Osteocyte (in vitro differentiated cells): ENCODE data around the gene COL27A1. TPM values are rescaled to one million over a fixed set of nuclear protein-coding genes. Genes with fewer than 3 reads are reported as not detected.

Experiments used
- DNase-seq: peaks from one replicate; pipeline ENCODE4 v3.0.0; 2021; ENCODE audit warnings: mixed read lengths; ENCODE audit not compliant: unreplicated experiment; ENCODE audit errors: extremely low spot score
- H3K27ac Mint-ChIP-seq: one replicate; pipeline ENCODE4 v1.8.0; 2021; ENCODE audit warnings: mild to moderate bottlenecking, mixed read lengths; ENCODE audit not compliant: unreplicated experiment
- H3K27me3 Mint-ChIP-seq: one replicate; pipeline ENCODE4 v1.8.0; 2021; ENCODE audit warnings: mixed read lengths; ENCODE audit not compliant: unreplicated experiment
- H3K36me3 Mint-ChIP-seq: one replicate; pipeline ENCODE4 v1.8.0; 2021; ENCODE audit warnings: mixed read lengths; ENCODE audit not compliant: unreplicated experiment
- H3K4me1 Mint-ChIP-seq: one replicate; pipeline ENCODE4 v1.8.0; 2021; ENCODE audit warnings: mixed read lengths; ENCODE audit not compliant: unreplicated experiment
- H3K4me3 Mint-ChIP-seq: one replicate; pipeline ENCODE4 v1.8.0; 2021; ENCODE audit warnings: mild to moderate bottlenecking, moderate library complexity, mixed read lengths; ENCODE audit not compliant: unreplicated experiment
- H3K9me3 Mint-ChIP-seq: one replicate; pipeline ENCODE4 v1.8.0; 2021; ENCODE audit warnings: mixed read lengths; ENCODE audit not compliant: unreplicated experiment
- CTCF ChIP-seq: fragments of 200-600 bp; sonication (generic); IDR thresholded peaks from 2 replicates; pipeline ENCODE4 v1.5.0; 2021; ENCODE audit warnings: antibody characterized with exemption, mild to moderate bottlenecking, moderate library complexity
- total RNA-seq: library from RNA; stranded (reverse); gene quantifications from 2 replicates; pipeline ENCODE4 v1.2.1, GENCODE V29; 2021

The COL27A1 gene
- total RNA-seq, 1 donor from 2014 or later, result 44.4 TPM

- Mint-ChIP-seq H3K27me3 (no peaks in the 10 kb centered on the region), H3K9me3 (no peaks in the 10 kb centered on the region), H3K4me1 (peaks cover 8% of the 10 kb centered on the region), H3K27ac (no peak overlapping the region), H3K4me3 (no peak overlapping the region), H3K36me3 (peaks cover 26% of the 10 kb centered on the region)
- no peak for TF ChIP-seq CTCF
- DNase-seq, result no peak
Observed at GRCh38 chr9:114209151-114209550, 53.8 kb downstream of the COL27A1 start.

GRCh38 chr9:114210136-114210535 lies 54.8 kb downstream of the COL27A1 start:
- Mint-ChIP-seq H3K27me3 (no peaks in the 10 kb centered on the region), H3K36me3 (peaks cover 26% of the 10 kb centered on the region), H3K9me3 (no peaks in the 10 kb centered on the region), H3K4me1 (peaks cover 14% of the 10 kb centered on the region), H3K4me3 (no peak overlapping the region), H3K27ac (no peak overlapping the region)
- DNase-seq, result no peak
- no peak for TF ChIP-seq CTCF

GRCh38 chr9:114210691-114211276 lies 55.4 kb downstream of the COL27A1 start:
- no peak for TF ChIP-seq CTCF
- Mint-ChIP-seq H3K4me3 (no peak overlapping the region), H3K27me3 (no peaks in the 10 kb centered on the region), H3K27ac (no peak overlapping the region), H3K9me3 (no peaks in the 10 kb centered on the region), H3K4me1 (peaks cover 21% of the 10 kb centered on the region), H3K36me3 (peaks cover 26% of the 10 kb centered on the region)
- no peak for DNase-seq

- TF ChIP-seq CTCF, result no peak
- Mint-ChIP-seq H3K4me3 (no peak overlapping the region), H3K9me3 (no peaks in the 10 kb centered on the region), H3K27ac (no peak overlapping the region), H3K27me3 (no peaks in the 10 kb centered on the region), H3K36me3 (peaks cover 23% of the 10 kb centered on the region), H3K4me1 (peaks cover 19% of the 10 kb centered on the region)
- no peak for DNase-seq
Observed at GRCh38 chr9:114212826-114213225, 57.5 kb downstream of the COL27A1 start.

DNA sequence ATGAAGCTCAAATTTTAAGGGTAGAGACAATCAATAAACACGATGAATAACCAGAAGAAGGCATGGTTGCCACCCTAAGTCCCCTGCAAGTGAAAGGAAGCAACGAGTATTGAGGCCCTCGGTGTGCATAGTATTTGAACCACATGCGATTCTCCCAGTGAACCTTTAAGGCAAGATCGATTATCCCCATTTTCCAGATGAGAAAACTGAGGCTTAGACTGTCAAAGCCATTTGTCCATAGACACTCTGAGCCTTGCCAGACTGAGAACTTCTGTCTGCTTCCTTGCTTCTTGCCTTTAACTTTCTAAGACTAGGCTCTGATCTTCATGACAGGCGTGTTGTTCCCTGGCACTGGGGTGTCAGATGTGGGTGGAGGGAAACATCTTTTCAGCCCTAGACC lies 58.2 kb downstream of the COL27A1 start:
- Mint-ChIP-seq H3K27me3 (no peaks in the 10 kb centered on the region), H3K4me3 (no peak overlapping the region), H3K27ac (no peak overlapping the region)

More for the DNA sequence above, 58.2 kb downstream of the COL27A1 start:
- H3K9me3 Mint-ChIP-seq, result no peaks in the 10 kb centered on the region
- DNase-seq, result no peak
- peaks cover 25% of the 10 kb centered on the region for H3K36me3 Mint-ChIP-seq
- peaks cover 22% of the 10 kb centered on the region for H3K4me1 Mint-ChIP-seq
- no peak for TF ChIP-seq CTCF
